Measurements from ENCODE around the gene BRD3. TPM values are rescaled to one million over a fixed set of nuclear protein-coding genes. Genes with fewer than 3 reads are reported as not detected.

Gene BRD3
- total RNA-seq, 2 experiments from 2014 or later: 32.7 to 37.7 TPM

- DNase-seq (peak; percentile 42), ATAC-seq (no peak)
- Mint-ChIP-seq H3K36me3 (ENCODE audit: low read depth) (peaks cover 1% of the 10 kb centered on the region), H3K27ac (peak overlapping the region; percentile 95), H3K9me3 (no peaks in the 10 kb centered on the region), H3K4me3 (peak overlapping the region; percentile 89), H3K27me3 (peaks cover 13% of the 10 kb centered on the region), H3K4me1 (ENCODE audit: low read depth) (peaks cover 34% of the 10 kb centered on the region)
- no peak for TF ChIP-seq CTCF (IDR thresholded peaks at IDR 0.05)
- ChIA-PET POLR2A (interaction anchor here (0.8 to 2.2 kb wide), 6 partner anchors 11 to 98 kb away, joined by 3 to 20 read pairs (median 4); partner anchors contain the start of gene RNU6ATAC), CTCF (interaction anchor here (1.6 to 1.8 kb wide), 2 partner anchors 32 to 284 kb away, joined by 5 to 7 read pairs; no protein-coding TSS in a partner anchor)
- intact Hi-C loops (cut with micrococcal nuclease): loop anchor here (5.0 kb wide), 1 partner anchor 39 kb away; the partner anchor contains the start of gene BRD3OS
Measured at GRCh38 chr9:134066526-134066912, 1.3 kb downstream of the BRD3 start.

- ATAC-seq (peak; percentile 62), DNase-seq (peak; percentile 84)
- peak overlapping the region; percentile 95 for H3K27ac Mint-ChIP-seq
- H3K9me3 Mint-ChIP-seq: no peaks in the 10 kb centered on the region
- peak overlapping the region; percentile 89 for H3K4me3 Mint-ChIP-seq
- H3K36me3 Mint-ChIP-seq (ENCODE audit: low read depth): peaks cover 1% of the 10 kb centered on the region
- intact Hi-C loops (cut with micrococcal nuclease): loop anchor here (5.0 kb wide), 1 partner anchor 39 kb away; the partner anchor contains the start of gene BRD3OS
- ChIA-PET CTCF (interaction anchor here (1.6 to 1.8 kb wide), 2 partner anchors 33 to 284 kb away, joined by 5 to 7 read pairs; no protein-coding TSS in a partner anchor), POLR2A (interaction anchor here (1.0 to 2.2 kb wide), 6 partner anchors 10 to 98 kb away, joined by 3 to 20 read pairs (median 4); partner anchors contain the start of gene RNU6ATAC)
- H3K27me3 Mint-ChIP-seq: peaks cover 11% of the 10 kb centered on the region
- peaks cover 38% of the 10 kb centered on the region for H3K4me1 Mint-ChIP-seq (ENCODE audit: low read depth)
- TF ChIP-seq CTCF (IDR thresholded peaks at IDR 0.05): no peak
Measured at GRCh38 chr9:134065612-134066419, 2.0 kb downstream of the BRD3 start.

GRCh38 chr9:134064711-134065110 lies 3.1 kb downstream of the BRD3 start:
- ATAC-seq (no peak), DNase-seq (no peak)
- Mint-ChIP-seq H3K27me3 (peaks cover 5% of the 10 kb centered on the region), H3K36me3 (ENCODE audit: low read depth) (peaks cover 1% of the 10 kb centered on the region), H3K27ac (no peak overlapping the region), H3K9me3 (no peaks in the 10 kb centered on the region), H3K4me1 (ENCODE audit: low read depth) (peaks cover 49% of the 10 kb centered on the region), H3K4me3 (peak overlapping the region; percentile 89)
- TF ChIP-seq CTCF (IDR thresholded peaks at IDR 0.05): no peak
- CTCF ChIA-PET: no interaction called here
- intact Hi-C loops (cut with micrococcal nuclease): loop anchor here (5.0 kb wide), 1 partner anchor 37 kb away; the partner anchor contains the start of gene BRD3OS
- POLR2A ChIA-PET: interaction anchor here (0.6 kb wide), 2 partner anchors 69 to 91 kb away, joined by 3 read pairs; no protein-coding TSS in a partner anchor

- peaks cover 1% of the 10 kb centered on the region for H3K36me3 Mint-ChIP-seq (ENCODE audit: low read depth)
- no peaks in the 10 kb centered on the region for H3K27me3 Mint-ChIP-seq
- ChIA-PET POLR2A (interaction anchor here (0.6 kb wide), 1 partner anchor 70 kb away, joined by 3 read pairs; no protein-coding TSS in a partner anchor), CTCF (no interaction called here)
- no peak for TF ChIP-seq CTCF (IDR thresholded peaks at IDR 0.05)
- H3K4me3 Mint-ChIP-seq: no peak overlapping the region
- peaks cover 47% of the 10 kb centered on the region for H3K4me1 Mint-ChIP-seq (ENCODE audit: low read depth)
- intact Hi-C loops (cut with micrococcal nuclease): no loop called here
- H3K27ac Mint-ChIP-seq: no peak overlapping the region
- no peaks in the 10 kb centered on the region for H3K9me3 Mint-ChIP-seq
- ATAC-seq: no peak
- no peak for DNase-seq
Measured at GRCh38 chr9:134063571-134064450, 4.0 kb downstream of the BRD3 start.

Measured in activated CD8-positive, alpha-beta T cell treated with anti-CD3 and anti-CD28 coated beads for 36 hours (primary cell).